Liver (tissue), 9 donors: ENCODE measurements around the gene SLC22A3. TPM values are rescaled to one million over a fixed set of nuclear protein-coding genes. Genes with fewer than 3 reads are reported as not detected.

Experiments used
- DNase-seq: peaks from one replicate; pipeline ENCODE4 v3.0.0-alpha.2; 2017; ENCODE audit warnings: low spot score
- H3K27ac ChIP-seq, 2 donors: one replicate each; pipeline ENCODE4 v1.7.0; 2013; ENCODE audit warnings: inconsistent platforms in 2 of 2, low read length in 2 of 2, control low read depth in 1 of 2, low read depth in 1 of 2, mild to moderate bottlenecking in 1 of 2
- H3K27me3 ChIP-seq, 4 donors: one replicate each; pipeline versions ENCODE4 v1.6.1 to v1.7.0; 2013; ENCODE audit warnings: low read length in 3 of 4, inconsistent platforms in 1 of 4, mild to moderate bottlenecking in 1 of 4, moderate library complexity in 1 of 4; ENCODE audit not compliant: control insufficient read depth in 4 of 4, insufficient read depth in 4 of 4
- H3K36me3 ChIP-seq, 4 donors: one replicate each; pipeline versions ENCODE4 v1.6.1 to v1.7.0; 2013; ENCODE audit warnings: low read length in 3 of 4, mild to moderate bottlenecking in 3 of 4, low read depth in 1 of 4, moderate library complexity in 1 of 4; ENCODE audit not compliant: control insufficient read depth in 4 of 4, insufficient read depth in 3 of 4
- H3K4me1 ChIP-seq, 4 donors: one replicate each; pipeline versions ENCODE4 v1.6.1 to v1.7.0; 2013; ENCODE audit warnings: low read length in 3 of 4, mild to moderate bottlenecking in 3 of 4, moderate library complexity in 1 of 4; ENCODE audit not compliant: control insufficient read depth in 4 of 4, insufficient read depth in 4 of 4
- H3K4me3 ChIP-seq, 3 donors: one replicate each; pipeline versions ENCODE4 v1.6.1 to v1.7.0; 2013; ENCODE audit warnings: low read length in 3 of 3, control low read depth in 1 of 3, low read depth in 1 of 3, mild to moderate bottlenecking in 1 of 3
- H3K9ac ChIP-seq, 2 donors: one replicate each; pipeline ENCODE4 v1.7.0; 2013; ENCODE audit warnings: low read length in 2 of 2, mild to moderate bottlenecking in 2 of 2, moderate library complexity in 2 of 2, control low read depth in 1 of 2, low read depth in 1 of 2
- H3K9me3 ChIP-seq, 4 donors: one replicate each; pipeline versions ENCODE4 v1.6.1 to v1.7.0; 2013; ENCODE audit warnings: low read length in 3 of 4; ENCODE audit not compliant: control insufficient read depth in 4 of 4
- CTCF ChIP-seq: fragments of 150-350 bp; IDR thresholded peaks from 2 replicates; pipeline ENCODE4 v1.5.1; 2017; ENCODE audit warnings: improper control_type of control experiment, low read depth, low read length; ENCODE audit not compliant: missing input control
- EGR1 ChIP-seq, 2 donors: IDR thresholded peaks; 2 replicates each; pipeline ENCODE4 v1.6.1; 2016 to 2018; ENCODE audit warnings: antibody characterized with exemption in 2 of 2, low read depth in 2 of 2
- FOXA1 ChIP-seq: IDR thresholded peaks from 2 replicates; pipeline ENCODE4 v1.6.1; 2016; ENCODE audit warnings: antibody characterized with exemption
- FOXA2 ChIP-seq: IDR thresholded peaks from 2 replicates; pipeline ENCODE4 v1.6.1; 2016; ENCODE audit warnings: antibody characterized with exemption
- GABPA ChIP-seq, 2 donors: IDR thresholded peaks in 1 of 2; conservative IDR thresholded peaks in 1 of 2; 2 replicates each; pipeline ENCODE4 v1.6.1; 2016; ENCODE audit warnings: antibody characterized with exemption in 2 of 2, mild to moderate bottlenecking in 1 of 2, moderate library complexity in 1 of 2
- HNF4A ChIP-seq, 2 donors: conservative IDR thresholded peaks; 2 replicates each; pipeline ENCODE4 v1.6.1; 2016; ENCODE audit warnings: antibody characterized with exemption in 2 of 2, mild to moderate bottlenecking in 2 of 2
- HNF4G ChIP-seq: IDR thresholded peaks from 2 replicates; pipeline ENCODE4 v1.6.1; 2016; ENCODE audit warnings: antibody characterized with exemption
- JUND ChIP-seq, 2 donors: IDR thresholded peaks; 2 replicates each; pipeline ENCODE4 v1.6.1; 2016; ENCODE audit warnings: antibody characterized with exemption in 2 of 2
- MAX ChIP-seq: IDR thresholded peaks from 2 replicates; pipeline ENCODE4 v1.6.1; 2016; ENCODE audit warnings: antibody characterized with exemption
- NR2F2 ChIP-seq: IDR thresholded peaks from 2 replicates; pipeline ENCODE4 v1.6.1; 2016; ENCODE audit warnings: antibody characterized with exemption
- RAD21 ChIP-seq, 2 donors: IDR thresholded peaks; 2 replicates each; pipeline ENCODE4 v1.6.1; 2016; ENCODE audit warnings: antibody characterized with exemption in 2 of 2, mild to moderate bottlenecking in 2 of 2
- RXRA ChIP-seq, 2 donors: IDR thresholded peaks; 2 replicates each; pipeline ENCODE4 v1.6.1; 2017 to 2018; ENCODE audit warnings: antibody characterized with exemption in 2 of 2, mild to moderate bottlenecking in 1 of 2
- SP1 ChIP-seq: IDR thresholded peaks from 2 replicates; pipeline ENCODE4 v1.6.1; 2018; ENCODE audit warnings: antibody characterized with exemption, mild to moderate bottlenecking
- TAF1 ChIP-seq: conservative IDR thresholded peaks from 2 replicates; pipeline ENCODE4 v1.6.1; 2016; ENCODE audit warnings: antibody characterized with exemption, mild to moderate bottlenecking
- YY1 ChIP-seq: IDR thresholded peaks from 2 replicates; pipeline ENCODE4 v1.6.1; 2016; ENCODE audit warnings: antibody characterized with exemption, mild to moderate bottlenecking
- WGBS: extraction: QIAGEN DNeasy Blood & Tissue Kit; methylation state at CpG from one replicate; pipeline ENCODE4 v1.1.7; 2013; 5-methylcytosine and 5-hydroxymethylcytosine counted together
- polyA plus RNA-seq, 2 donors: library from polyadenylated mRNA; stranded (reverse) in 1 of 2; unstranded in 1 of 2; fragments of 200-250 nt in 1 of 2; fragments of >200 nt in 1 of 2; fragmentation: Nextera tagmentation in 1 of 2; extraction: Ambion mirVana in 1 of 2; gene quantifications; one replicate each; pipeline versions ENCODE4 v1.2.1 to v1.2.3, GENCODE V29; 2013 to 2015
- total RNA-seq, 2 donors: library from RNA; depleted of rRNA; stranded (reverse); fragments of >200 nt; gene quantifications; one replicate each; pipeline ENCODE4 v1.2.3, GENCODE V29; 2014
- TF ChIP-seq, protein P1 (sequence below): IDR thresholded peaks from 2 replicates; pipeline ENCODE4 v1.6.1; 2016; ENCODE audit warnings: antibody characterized with exemption
- TF ChIP-seq, protein P2 (sequence below): IDR thresholded peaks from 2 replicates; pipeline ENCODE4 v1.6.1; 2016; ENCODE audit warnings: antibody characterized with exemption, mild to moderate bottlenecking
- TF ChIP-seq, protein P3 (sequence below): IDR thresholded peaks from 2 replicates; pipeline ENCODE4 v1.6.1; 2016; ENCODE audit warnings: antibody characterized with exemption
- donor health status: healthy.
- donor health status: healthy.
- donor health status: healthy.
- donor health status: healthy.
- donor health status: healthy.

The SLC22A3 gene
- total and polyA plus RNA-seq, 4 donors = 7.6 to 40.9 (median 19.4) TPM

- TF ChIP-seq, protein P1, sequence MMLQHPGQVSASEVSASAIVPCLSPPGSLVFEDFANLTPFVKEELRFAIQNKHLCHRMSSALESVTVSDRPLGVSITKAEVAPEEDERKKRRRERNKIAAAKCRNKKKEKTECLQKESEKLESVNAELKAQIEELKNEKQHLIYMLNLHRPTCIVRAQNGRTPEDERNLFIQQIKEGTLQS = no peak
- no peak for TF ChIP-seq GABPA (IDR thresholded peaks at IDR 0.05 in 1 of 2, conservative IDR thresholded peaks at IDR 0.05 in 1 of 2)
- TF ChIP-seq, protein P2, sequence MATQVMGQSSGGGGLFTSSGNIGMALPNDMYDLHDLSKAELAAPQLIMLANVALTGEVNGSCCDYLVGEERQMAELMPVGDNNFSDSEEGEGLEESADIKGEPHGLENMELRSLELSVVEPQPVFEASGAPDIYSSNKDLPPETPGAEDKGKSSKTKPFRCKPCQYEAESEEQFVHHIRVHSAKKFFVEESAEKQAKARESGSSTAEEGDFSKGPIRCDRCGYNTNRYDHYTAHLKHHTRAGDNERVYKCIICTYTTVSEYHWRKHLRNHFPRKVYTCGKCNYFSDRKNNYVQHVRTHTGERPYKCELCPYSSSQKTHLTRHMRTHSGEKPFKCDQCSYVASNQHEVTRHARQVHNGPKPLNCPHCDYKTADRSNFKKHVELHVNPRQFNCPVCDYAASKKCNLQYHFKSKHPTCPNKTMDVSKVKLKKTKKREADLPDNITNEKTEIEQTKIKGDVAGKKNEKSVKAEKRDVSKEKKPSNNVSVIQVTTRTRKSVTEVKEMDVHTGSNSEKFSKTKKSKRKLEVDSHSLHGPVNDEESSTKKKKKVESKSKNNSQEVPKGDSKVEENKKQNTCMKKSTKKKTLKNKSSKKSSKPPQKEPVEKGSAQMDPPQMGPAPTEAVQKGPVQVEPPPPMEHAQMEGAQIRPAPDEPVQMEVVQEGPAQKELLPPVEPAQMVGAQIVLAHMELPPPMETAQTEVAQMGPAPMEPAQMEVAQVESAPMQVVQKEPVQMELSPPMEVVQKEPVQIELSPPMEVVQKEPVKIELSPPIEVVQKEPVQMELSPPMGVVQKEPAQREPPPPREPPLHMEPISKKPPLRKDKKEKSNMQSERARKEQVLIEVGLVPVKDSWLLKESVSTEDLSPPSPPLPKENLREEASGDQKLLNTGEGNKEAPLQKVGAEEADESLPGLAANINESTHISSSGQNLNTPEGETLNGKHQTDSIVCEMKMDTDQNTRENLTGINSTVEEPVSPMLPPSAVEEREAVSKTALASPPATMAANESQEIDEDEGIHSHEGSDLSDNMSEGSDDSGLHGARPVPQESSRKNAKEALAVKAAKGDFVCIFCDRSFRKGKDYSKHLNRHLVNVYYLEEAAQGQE = no peak
- peak; percentile 28 for TF ChIP-seq YY1
- TF ChIP-seq FOXA1 = no peak
- peak in 1 of 2 donors; percentile 59 for TF ChIP-seq HNF4A (conservative IDR thresholded peaks at IDR 0.05)
- no peak for TF ChIP-seq CTCF
- no peak for TF ChIP-seq HNF4G
- TF ChIP-seq SP1 = no peak
- TF ChIP-seq, protein P3, sequence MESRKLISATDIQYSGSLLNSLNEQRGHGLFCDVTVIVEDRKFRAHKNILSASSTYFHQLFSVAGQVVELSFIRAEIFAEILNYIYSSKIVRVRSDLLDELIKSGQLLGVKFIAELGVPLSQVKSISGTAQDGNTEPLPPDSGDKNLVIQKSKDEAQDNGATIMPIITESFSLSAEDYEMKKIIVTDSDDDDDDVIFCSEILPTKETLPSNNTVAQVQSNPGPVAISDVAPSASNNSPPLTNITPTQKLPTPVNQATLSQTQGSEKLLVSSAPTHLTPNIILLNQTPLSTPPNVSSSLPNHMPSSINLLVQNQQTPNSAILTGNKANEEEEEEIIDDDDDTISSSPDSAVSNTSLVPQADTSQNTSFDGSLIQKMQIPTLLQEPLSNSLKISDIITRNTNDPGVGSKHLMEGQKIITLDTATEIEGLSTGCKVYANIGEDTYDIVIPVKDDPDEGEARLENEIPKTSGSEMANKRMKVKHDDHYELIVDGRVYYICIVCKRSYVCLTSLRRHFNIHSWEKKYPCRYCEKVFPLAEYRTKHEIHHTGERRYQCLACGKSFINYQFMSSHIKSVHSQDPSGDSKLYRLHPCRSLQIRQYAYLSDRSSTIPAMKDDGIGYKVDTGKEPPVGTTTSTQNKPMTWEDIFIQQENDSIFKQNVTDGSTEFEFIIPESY = no peak
- TF ChIP-seq MAX = no peak
- TF ChIP-seq RXRA (IDR thresholded peaks at IDR 0.05) = peak in 1 of 2 donors; percentile 40
- TF ChIP-seq JUND (IDR thresholded peaks at IDR 0.05) = no peak
- no peak for TF ChIP-seq NR2F2
- no peak for TF ChIP-seq EGR1 (IDR thresholded peaks at IDR 0.05; ENCODE audit: low read depth in 2 of 2)
- TF ChIP-seq TAF1 = no peak
- no peak for TF ChIP-seq FOXA2
- peak; percentile 16 to 21 for TF ChIP-seq RAD21 (IDR thresholded peaks at IDR 0.05)
- Histone ChIP-seq H3K36me3 (no peaks in the 10 kb centered on the region), H3K27ac (no peak overlapping the region), H3K9me3 (no peaks in the 10 kb centered on the region), H3K4me3 (no peak overlapping the region), H3K4me1 (peaks cover 5 to 35% (median 12%) of the 10 kb centered on the region in 4 donors), H3K27me3 (no peaks in the 10 kb centered on the region), H3K9ac (no peak overlapping the region)
- no peak for DNase-seq
- WGBS = 72% methylated on average over 14 of the region's 14 CpGs
These were observed 8.0 kb downstream of the SLC22A3 start for GRCh38 chr6:160356074-160356744.
